SK-N-SH treated with all-trans-retinoic acid at 6 μM for 48 hours (cell line): ENCODE measurements around the gene S100A1.

ENCODE experiments used
- ATAC-seq: fragments of 200-7000 bp; cut with Tn5 transposase; 3 replicates; pipeline ENCODE4 v1.9.1; 2020; ENCODE audit warnings: mild to moderate bottlenecking, moderate library complexity
- ARNTL ChIP-seq: fragments of 450-650 bp; formaldehyde crosslinking; IDR thresholded peaks from 2 replicates; pipeline ENCODE4 v1.5.0; 2020; ENCODE audit warnings: low read depth, mild to moderate bottlenecking, moderate library complexity, borderline replicate concordance
- BACH2 ChIP-seq: fragments of 250-450 bp; sonication (Bioruptor Pico); IDR thresholded peaks from 2 replicates; pipeline ENCODE4 v1.9.0; 2021; ENCODE audit warnings: mild to moderate bottlenecking, borderline replicate concordance
- ESRRG ChIP-seq: fragments of 250-450 bp; sonication (Bioruptor Pico); IDR thresholded peaks from 2 replicates; pipeline ENCODE4 v1.6.1; 2021; ENCODE audit warnings: mild to moderate bottlenecking
- GLIS3 ChIP-seq: fragments of 250-450 bp; sonication (Bioruptor Pico); IDR thresholded peaks from 2 replicates; pipeline ENCODE4 v1.5.0; 2020; ENCODE audit warnings: mild to moderate bottlenecking, moderate library complexity
- ISL1 ChIP-seq: fragments of 250-450 bp; sonication (Bioruptor Pico); IDR thresholded peaks from 2 replicates; pipeline ENCODE4 v2.1.2; 2022; ENCODE audit warnings: mild to moderate bottlenecking, moderate library complexity
- OSR1 ChIP-seq: fragments of 250-450 bp; sonication (Bioruptor Pico); IDR thresholded peaks from 2 replicates; pipeline ENCODE4 v1.8.0; 2022; ENCODE audit warnings: moderate library complexity, mild to moderate bottlenecking, inconsistent platforms
- PPARA ChIP-seq: fragments of 250-450 bp; sonication (Bioruptor Pico); IDR thresholded peaks from 2 replicates; pipeline ENCODE4 v1.5.0; 2020; ENCODE audit warnings: mild to moderate bottlenecking, borderline replicate concordance
- RARB ChIP-seq: fragments of 250-450 bp; sonication (Bioruptor Pico); IDR thresholded peaks from 2 replicates; pipeline ENCODE4 v1.8.0; 2021; ENCODE audit warnings: mild to moderate bottlenecking, moderate library complexity
- SNAI2 ChIP-seq: fragments of 250-450 bp; sonication (Bioruptor Pico); IDR thresholded peaks from 2 replicates; pipeline ENCODE4 v1.5.0; 2020; ENCODE audit warnings: mild to moderate bottlenecking, moderate library complexity
- TCF4 ChIP-seq: fragments of 250-450 bp; sonication (Bioruptor Pico); IDR thresholded peaks from 2 replicates; pipeline ENCODE4 v1.8.0; 2021; ENCODE audit warnings: mild to moderate bottlenecking, moderate library complexity, borderline replicate concordance
- TOX ChIP-seq: fragments of 250-450 bp; sonication (Bioruptor Pico); IDR thresholded peaks from 2 replicates; pipeline ENCODE4 v1.8.0; 2021; ENCODE audit warnings: mild to moderate bottlenecking, moderate library complexity, borderline replicate concordance
- ZC3H10 ChIP-seq: fragments of 250-450 bp; sonication (Bioruptor Pico); IDR thresholded peaks from 2 replicates; pipeline ENCODE4 v1.5.1; 2021; ENCODE audit warnings: mild to moderate bottlenecking, moderate library complexity
- ZFP3 ChIP-seq: fragments of 250-450 bp; sonication (Bioruptor Pico); IDR thresholded peaks from 2 replicates; pipeline ENCODE4 v1.5.0; 2020; ENCODE audit warnings: mild to moderate bottlenecking, moderate library complexity
- ZFP30 ChIP-seq: fragments of 450-650 bp; formaldehyde crosslinking; IDR thresholded peaks from 2 replicates; pipeline ENCODE4 v1.5.0; 2022; ENCODE audit warnings: mild to moderate bottlenecking, moderate library complexity
- ZNF565 ChIP-seq: fragments of 450-650 bp; formaldehyde crosslinking; conservative IDR thresholded peaks from 2 replicates; pipeline ENCODE4 v1.5.0; 2020; ENCODE audit warnings: low read depth, mild to moderate bottlenecking, moderate library complexity
- ZNF70 ChIP-seq: fragments of 450-650 bp; formaldehyde crosslinking; IDR thresholded peaks from 2 replicates; pipeline ENCODE4 v1.5.0; 2020; ENCODE audit warnings: mild to moderate bottlenecking, moderate library complexity
- TF ChIP-seq, protein P1 (sequence below): fragments of 250-450 bp; sonication (Bioruptor Pico); IDR thresholded peaks from 2 replicates; pipeline ENCODE4 v1.8.0; 2020; ENCODE audit warnings: mild to moderate bottlenecking, moderate library complexity, borderline replicate concordance
- TF ChIP-seq, protein P2 (sequence below): fragments of 250-450 bp; sonication (Bioruptor Pico); IDR thresholded peaks from 2 replicates; pipeline ENCODE4 v1.5.0; 2020; ENCODE audit warnings: mild to moderate bottlenecking, moderate library complexity
- TF ChIP-seq, protein P3 (sequence below): fragments of 250-450 bp; sonication (Bioruptor Pico); IDR thresholded peaks from 2 replicates; pipeline ENCODE4 v1.8.0; 2021; ENCODE audit warnings: low read depth, mild to moderate bottlenecking, moderate library complexity, borderline replicate concordance
- TF ChIP-seq, protein P4 (sequence below): fragments of 250-450 bp; sonication (Bioruptor Pico); IDR thresholded peaks from 2 replicates; pipeline ENCODE4 v1.5.1; 2020; ENCODE audit warnings: low read depth, mild to moderate bottlenecking, moderate library complexity

Gene S100A1

DNA sequence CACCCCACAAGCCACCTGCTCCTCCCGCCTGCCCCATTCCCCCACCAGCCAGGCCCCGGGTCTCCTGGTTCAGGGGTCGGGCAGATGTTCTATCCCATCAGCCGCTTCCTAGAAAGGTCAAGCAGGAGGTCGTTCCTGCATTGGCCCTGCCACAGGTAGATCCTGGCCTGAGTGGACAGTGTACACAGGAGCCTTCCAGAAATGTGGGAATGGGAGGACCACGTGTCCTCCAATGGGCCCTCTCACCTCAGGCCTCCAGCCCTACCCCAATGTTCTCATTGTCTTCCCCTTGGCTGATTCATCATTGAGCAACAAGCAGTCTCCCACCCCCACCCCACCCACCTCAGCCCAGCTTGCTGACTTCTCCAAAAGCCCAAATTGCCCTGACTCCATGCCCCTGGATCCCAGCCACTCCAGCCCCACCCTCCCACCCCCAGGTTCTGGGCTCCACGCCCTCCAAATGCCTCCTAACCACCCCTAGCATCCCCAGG lies 17.4 kb upstream of the S100A1 start (continued):
- TF ChIP-seq, protein P1, sequence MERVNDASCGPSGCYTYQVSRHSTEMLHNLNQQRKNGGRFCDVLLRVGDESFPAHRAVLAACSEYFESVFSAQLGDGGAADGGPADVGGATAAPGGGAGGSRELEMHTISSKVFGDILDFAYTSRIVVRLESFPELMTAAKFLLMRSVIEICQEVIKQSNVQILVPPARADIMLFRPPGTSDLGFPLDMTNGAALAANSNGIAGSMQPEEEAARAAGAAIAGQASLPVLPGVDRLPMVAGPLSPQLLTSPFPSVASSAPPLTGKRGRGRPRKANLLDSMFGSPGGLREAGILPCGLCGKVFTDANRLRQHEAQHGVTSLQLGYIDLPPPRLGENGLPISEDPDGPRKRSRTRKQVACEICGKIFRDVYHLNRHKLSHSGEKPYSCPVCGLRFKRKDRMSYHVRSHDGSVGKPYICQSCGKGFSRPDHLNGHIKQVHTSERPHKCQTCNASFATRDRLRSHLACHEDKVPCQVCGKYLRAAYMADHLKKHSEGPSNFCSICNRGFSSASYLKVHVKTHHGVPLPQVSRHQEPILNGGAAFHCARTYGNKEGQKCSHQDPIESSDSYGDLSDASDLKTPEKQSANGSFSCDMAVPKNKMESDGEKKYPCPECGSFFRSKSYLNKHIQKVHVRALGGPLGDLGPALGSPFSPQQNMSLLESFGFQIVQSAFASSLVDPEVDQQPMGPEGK (CRISPR knock-in tag): no peak
- TF ChIP-seq OSR1 (CRISPR knock-in tag) (no peak), ZC3H10 (no peak), ZFP3 (CRISPR knock-in tag) (no peak), TCF4 (CRISPR knock-in tag) (no peak), RARB (no peak), TOX (CRISPR knock-in tag) (no peak), ZNF70 (CRISPR knock-in tag) (no peak), ESRRG (CRISPR knock-in tag) (no peak), ZFP30 (CRISPR knock-in tag) (no peak)

DNA sequence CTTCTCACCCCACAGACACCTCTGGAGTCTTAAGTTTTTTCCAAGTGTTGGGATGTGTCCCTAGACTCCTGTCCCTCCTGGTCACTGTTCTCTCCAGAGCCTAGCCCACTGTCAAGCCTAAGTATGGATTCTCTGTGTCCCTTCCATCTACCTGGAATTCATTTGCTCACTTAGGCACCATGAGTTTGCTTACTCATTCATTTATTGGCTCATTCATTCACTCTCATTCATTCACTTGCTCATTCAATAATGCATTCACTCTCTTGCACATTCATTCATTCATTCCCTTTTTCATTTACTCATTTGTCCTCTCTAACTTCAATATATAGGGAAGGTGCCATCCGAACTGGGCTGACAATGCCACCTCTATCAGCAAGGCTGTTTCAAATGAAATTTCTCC lies 16.9 kb upstream of the S100A1 start:
- no peak for ATAC-seq
- TF ChIP-seq ZC3H10 (no peak), ESRRG (CRISPR knock-in tag) (no peak), BACH2 (CRISPR knock-in tag) (no peak), ZFP3 (CRISPR knock-in tag) (no peak), TOX (CRISPR knock-in tag) (no peak), ISL1 (CRISPR knock-in tag) (no peak), GLIS3 (CRISPR knock-in tag) (no peak), ZFP30 (CRISPR knock-in tag) (no peak)
- TF ChIP-seq, protein P2, sequence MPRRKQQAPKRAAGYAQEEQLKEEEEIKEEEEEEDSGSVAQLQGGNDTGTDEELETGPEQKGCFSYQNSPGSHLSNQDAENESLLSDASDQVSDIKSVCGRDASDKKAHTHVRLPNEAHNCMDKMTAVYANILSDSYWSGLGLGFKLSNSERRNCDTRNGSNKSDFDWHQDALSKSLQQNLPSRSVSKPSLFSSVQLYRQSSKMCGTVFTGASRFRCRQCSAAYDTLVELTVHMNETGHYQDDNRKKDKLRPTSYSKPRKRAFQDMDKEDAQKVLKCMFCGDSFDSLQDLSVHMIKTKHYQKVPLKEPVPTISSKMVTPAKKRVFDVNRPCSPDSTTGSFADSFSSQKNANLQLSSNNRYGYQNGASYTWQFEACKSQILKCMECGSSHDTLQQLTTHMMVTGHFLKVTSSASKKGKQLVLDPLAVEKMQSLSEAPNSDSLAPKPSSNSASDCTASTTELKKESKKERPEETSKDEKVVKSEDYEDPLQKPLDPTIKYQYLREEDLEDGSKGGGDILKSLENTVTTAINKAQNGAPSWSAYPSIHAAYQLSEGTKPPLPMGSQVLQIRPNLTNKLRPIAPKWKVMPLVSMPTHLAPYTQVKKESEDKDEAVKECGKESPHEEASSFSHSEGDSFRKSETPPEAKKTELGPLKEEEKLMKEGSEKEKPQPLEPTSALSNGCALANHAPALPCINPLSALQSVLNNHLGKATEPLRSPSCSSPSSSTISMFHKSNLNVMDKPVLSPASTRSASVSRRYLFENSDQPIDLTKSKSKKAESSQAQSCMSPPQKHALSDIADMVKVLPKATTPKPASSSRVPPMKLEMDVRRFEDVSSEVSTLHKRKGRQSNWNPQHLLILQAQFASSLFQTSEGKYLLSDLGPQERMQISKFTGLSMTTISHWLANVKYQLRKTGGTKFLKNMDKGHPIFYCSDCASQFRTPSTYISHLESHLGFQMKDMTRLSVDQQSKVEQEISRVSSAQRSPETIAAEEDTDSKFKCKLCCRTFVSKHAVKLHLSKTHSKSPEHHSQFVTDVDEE: no peak
- TF ChIP-seq, protein P3, sequence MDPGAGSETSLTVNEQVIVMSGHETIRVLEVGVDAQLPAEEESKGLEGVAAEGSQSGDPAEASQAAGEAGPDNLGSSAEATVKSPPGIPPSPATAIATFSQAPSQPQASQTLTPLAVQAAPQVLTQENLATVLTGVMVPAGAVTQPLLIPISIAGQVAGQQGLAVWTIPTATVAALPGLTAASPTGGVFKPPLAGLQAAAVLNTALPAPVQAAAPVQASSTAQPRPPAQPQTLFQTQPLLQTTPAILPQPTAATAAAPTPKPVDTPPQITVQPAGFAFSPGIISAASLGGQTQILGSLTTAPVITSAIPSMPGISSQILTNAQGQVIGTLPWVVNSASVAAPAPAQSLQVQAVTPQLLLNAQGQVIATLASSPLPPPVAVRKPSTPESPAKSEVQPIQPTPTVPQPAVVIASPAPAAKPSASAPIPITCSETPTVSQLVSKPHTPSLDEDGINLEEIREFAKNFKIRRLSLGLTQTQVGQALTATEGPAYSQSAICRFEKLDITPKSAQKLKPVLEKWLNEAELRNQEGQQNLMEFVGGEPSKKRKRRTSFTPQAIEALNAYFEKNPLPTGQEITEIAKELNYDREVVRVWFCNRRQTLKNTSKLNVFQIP (CRISPR knock-in tag): no peak

DNA sequence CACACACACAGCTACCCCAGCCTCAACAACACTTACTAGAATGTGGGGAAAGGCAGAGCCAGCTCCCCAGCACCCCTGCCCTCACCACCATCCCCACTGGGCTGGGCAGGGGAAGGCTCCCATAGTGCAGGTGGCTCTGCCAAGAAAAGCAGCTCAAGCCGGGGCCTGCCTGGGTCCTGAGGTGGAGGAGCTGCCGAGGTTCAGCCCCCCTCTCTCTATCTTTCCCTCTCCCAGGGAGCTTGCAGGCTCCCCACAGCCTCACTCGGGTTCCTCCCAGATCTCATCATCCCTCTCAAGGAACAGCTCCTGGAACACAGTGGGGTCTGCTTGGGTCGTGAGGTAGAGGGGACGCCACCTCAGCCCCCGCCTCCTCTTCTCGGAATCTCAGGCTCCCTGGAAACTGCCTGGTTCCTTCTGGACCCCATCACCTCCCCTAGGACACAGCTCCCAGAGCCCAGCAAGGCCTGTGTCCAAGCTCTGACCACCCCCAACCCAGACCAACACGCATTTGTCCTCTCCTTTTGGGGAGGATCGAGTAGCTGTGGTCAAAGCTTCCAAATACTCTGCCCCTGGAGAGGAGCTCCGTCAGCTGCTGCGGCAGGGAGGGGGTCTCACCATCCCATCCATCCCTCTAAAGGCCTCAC lies 16.0 kb upstream of the S100A1 start:
- TF ChIP-seq TCF4 (CRISPR knock-in tag) (no peak), ZNF70 (CRISPR knock-in tag) (no peak), BACH2 (CRISPR knock-in tag) (no peak), ZC3H10 (no peak), ESRRG (CRISPR knock-in tag) (no peak), TOX (CRISPR knock-in tag) (no peak), ISL1 (CRISPR knock-in tag) (no peak), GLIS3 (CRISPR knock-in tag) (no peak), ZNF565 (CRISPR knock-in tag) (no peak), ZFP3 (CRISPR knock-in tag) (no peak), PPARA (CRISPR knock-in tag) (no peak), ARNTL (CRISPR knock-in tag) (no peak), OSR1 (CRISPR knock-in tag) (no peak), ZFP30 (CRISPR knock-in tag) (no peak), SNAI2 (CRISPR knock-in tag) (no peak)
- TF ChIP-seq, protein P2: no peak
- TF ChIP-seq, protein P4, sequence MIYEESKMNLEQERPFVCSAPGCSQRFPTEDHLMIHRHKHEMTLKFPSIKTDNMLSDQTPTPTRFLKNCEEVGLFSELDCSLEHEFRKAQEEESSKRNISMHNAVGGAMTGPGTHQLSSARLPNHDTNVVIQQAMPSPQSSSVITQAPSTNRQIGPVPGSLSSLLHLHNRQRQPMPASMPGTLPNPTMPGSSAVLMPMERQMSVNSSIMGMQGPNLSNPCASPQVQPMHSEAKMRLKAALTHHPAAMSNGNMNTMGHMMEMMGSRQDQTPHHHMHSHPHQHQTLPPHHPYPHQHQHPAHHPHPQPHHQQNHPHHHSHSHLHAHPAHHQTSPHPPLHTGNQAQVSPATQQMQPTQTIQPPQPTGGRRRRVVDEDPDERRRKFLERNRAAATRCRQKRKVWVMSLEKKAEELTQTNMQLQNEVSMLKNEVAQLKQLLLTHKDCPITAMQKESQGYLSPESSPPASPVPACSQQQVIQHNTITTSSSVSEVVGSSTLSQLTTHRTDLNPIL (CRISPR knock-in tag): no peak
- TF ChIP-seq, protein P3 (CRISPR knock-in tag): no peak
- TF ChIP-seq, protein P1 (CRISPR knock-in tag): no peak
- no peak for ATAC-seq
